DMS79 (cell line): ENCODE data around the gene MIB1.
"Not testable (repeated sequence)": the region's sequence is repeated elsewhere in the genome, so short reads cannot be mapped to it uniquely, and the experiment has no call there.

Source experiments
- DNase-seq: peaks from one replicate; lab custom pipeline; 2025; lab: John Stamatoyannopoulos, UW

The MIB1 gene

DNA sequence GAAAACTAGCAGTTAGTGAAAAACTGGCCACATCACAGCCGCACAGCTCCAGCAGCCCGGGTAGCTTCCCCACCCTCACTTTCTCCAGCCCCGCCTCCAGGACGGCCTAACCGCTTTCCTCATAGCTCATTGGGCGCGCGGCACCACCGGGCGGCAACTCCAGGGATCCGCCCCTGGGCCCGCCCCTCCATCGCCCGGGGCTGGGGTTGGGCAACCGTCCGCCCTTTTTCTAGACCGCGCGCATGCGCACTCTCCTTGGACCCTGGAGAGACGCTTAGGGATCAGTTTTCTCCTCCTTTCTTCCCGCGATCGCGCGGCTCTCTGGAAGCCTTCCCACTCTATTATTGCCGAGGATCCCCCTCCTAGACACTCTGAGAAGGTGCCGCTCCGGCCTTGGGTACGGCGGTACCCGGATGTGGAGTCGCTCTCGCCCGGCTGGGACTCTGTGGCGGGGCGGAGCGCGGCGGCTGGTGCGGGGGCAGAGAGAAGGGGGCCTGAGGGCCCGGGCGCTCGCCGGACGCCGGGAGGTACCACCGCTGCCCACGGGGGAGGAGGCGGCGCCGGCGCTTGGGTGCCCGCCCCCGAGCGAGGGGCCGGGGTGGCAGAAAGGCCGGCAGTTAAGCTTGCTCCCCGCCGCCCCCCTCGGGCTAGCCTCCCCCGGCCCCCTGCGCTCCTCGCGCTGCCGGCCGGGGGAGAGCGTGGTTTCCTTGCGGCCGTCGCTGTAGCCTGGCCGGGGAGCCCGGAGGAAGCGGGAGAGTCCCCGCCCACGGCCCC, at the start of gene MIB1:
Gene MIB1, plus strand, starts transcription at position 255 of the 774 bp plus-strand sequence. CDS start 792 bp downstream, outside the sequence.
- peak; percentile 93 for DNase-seq

- no peak for DNase-seq
Observed at GRCh38 chr18:21693322-21693721, 47.3 kb upstream of the MIB1 start.

DNA sequence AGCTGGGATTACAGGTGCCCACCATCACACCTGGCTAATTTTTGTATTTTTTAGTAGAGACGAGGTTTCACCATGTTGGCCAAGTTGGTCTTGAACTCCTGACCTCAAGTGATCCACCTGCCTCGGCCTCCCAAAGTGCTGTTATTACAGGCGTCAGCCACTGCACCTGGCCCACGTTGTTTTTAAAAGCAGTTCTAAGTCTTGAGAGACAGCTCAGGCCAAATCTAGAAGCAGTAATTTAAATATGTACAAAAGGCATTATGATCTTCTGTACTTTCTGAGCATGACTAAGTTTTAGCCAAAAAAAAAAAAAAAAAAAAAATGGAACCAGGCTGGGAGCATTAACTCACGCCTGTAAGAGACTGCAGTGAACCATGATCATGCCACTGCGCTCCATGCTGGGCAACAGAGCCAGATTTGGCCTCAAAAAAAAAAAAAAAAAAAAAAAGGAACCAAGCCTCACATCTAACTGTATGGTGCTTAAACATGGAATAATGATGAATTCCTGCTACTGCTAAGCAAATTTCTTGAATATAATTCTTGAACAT, 40.0 kb upstream of the MIB1 start:
- no peak for DNase-seq

GRCh38 chr18:21701621-21702020, 39.0 kb upstream of the MIB1 start:
- no peak for DNase-seq

GRCh38 chr18:21702602-21703001, 38.0 kb upstream of the MIB1 start:
- DNase-seq: no peak

GRCh38 chr18:21703241-21703820, 37.3 kb upstream of the MIB1 start:
- DNase-seq: peak; percentile 11

DNA sequence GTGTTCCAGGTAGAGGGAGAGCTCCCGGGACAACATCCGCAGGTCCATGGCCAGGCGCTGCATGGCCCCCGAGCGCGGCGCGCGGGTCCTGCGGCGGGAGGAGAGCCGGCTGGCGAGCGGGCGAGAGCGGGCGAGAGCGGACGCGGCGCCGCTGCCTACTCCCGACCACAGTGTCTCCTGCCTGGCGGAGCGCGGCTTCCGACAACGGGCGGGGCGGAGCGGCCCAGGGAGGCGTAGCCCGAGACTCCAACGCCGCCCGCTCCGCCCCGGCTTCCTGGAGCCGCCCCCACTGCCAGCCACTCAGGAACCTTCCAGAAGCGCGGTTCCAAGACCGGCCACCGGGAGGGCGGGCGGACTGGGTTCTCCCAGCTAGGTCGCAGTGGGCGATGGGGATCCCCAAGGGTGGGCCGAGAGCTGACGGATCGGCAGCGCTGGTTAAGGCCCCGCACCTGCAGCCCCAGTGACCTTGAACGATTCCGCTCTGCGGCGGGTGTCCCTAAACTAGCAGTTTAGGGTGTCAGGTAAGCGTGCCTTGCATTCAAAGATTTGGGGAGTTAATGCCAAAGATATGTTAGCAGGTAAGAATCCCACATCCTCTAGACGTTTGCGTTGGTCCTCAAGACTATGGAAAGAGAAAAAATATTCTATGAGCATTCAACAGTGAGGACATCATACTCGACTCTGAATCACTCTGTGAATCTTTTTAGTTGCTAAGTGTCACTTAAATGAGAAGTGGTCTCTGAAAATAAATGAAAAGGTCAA, 35.8 kb upstream of the MIB1 start, which contains the start of gene ABHD3:
Gene ABHD3, minus strand, starts transcription at position 172 of the 762 bp plus-strand sequence. Its CDS starts 109 bp downstream, at position 63.
- DNase-seq: peak; percentile 81

DNA sequence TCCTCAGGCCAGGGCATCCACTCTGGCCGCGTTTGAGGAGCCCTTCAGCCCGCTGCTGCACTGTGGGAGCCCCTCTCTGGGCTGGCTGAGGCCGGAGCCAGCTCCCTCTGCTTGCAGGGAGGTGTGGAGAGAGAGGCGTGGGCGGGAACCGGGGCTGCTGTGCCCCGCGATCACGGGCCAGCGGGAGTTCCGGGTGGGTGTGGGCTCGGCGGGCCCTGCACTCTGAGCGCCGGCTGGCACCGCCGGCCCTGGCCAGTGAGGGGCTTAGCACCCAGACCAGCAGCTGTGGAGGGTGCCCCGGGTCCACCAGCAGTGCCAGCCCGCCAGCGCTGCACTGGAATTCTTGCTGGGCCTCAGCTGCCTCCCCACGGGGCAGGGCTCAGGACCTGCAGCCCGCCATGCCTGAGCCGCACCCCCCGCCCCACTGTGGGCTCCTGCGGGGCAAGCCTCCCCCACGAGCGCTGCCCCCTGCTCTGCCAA, 34.2 kb upstream of the MIB1 start:
- no peak for DNase-seq

GRCh38 chr18:21707130-21707529, 33.5 kb upstream of the MIB1 start:
- DNase-seq: not testable (repeated sequence)

DNA sequence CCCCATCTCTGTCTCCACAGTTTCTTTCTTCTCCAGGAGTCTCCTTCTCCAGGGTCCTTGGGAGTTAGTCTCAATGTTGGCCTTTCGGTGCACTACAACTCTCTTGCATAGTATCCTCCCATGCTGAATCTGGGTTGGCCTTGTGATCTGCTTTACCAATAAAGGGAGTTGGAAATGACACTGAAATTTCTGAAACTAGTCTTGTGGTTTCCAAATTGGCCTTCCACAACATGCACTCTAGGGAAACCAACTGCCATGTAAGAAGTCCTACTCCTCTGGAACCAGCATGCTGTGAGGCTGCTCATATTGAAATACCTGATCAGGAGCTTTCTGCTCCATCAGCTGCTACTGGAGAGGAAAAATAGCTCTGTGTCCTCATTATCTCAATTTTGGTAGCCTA, 26.1 kb upstream of the MIB1 start:
- DNase-seq: no peak

DNA sequence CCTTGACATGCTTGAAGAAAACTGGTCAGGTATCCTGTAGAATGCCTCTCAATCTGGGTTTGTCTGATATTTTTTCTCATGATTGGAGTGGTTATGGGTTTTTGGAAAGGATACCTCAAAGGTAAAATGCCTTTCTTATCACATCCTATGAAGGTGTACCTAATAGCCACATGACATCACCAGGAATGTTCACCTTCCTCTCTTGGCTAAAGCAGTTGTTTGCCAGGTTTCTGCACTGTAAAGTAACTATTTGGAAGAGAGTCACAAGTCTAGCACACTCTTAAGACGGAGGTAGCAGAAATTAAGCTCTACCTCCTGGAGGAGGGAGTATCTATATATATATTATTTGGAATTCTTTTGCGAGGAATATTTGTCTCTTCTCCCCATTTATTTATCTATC, 17.9 kb upstream of the MIB1 start:
- DNase-seq: no peak

- no peak for DNase-seq
Observed at GRCh38 chr18:21725201-21725600, 15.4 kb upstream of the MIB1 start.

DNA sequence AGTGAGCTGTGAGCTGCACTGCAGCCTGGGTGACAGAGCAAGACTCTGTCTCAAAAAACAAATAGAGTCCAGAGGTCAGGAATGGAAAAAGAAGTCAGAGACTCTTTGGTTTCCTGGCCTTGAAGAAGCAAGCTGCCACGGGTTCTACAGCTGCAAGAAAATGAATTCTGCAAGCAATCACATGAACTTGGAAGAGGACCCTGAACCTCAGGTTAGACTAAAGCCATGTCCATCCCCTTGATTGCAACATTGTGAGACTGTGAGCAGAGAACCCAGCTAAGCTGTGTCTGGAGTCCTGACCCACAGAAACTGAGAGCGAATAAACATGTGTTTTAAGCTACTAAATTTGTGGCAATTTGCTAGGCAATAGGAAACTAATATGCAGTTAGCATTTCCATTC, 12.9 kb upstream of the MIB1 start:
- no peak for DNase-seq

- DNase-seq: no peak
Observed at GRCh38 chr18:21733011-21733410, 7.6 kb upstream of the MIB1 start.

- no peak for DNase-seq
Observed at GRCh38 chr18:21735452-21736015, 5.1 kb upstream of the MIB1 start.

- DNase-seq: not testable (repeated sequence)
Observed at GRCh38 chr18:21736926-21737325, 3.7 kb upstream of the MIB1 start.

GRCh38 chr18:21739604-21740537, 721 bp upstream of the MIB1 start:
- DNase-seq: no peak

GRCh38 chr18:21741312-21741561, 645 bp downstream of the MIB1 start:
- no peak for DNase-seq

DNA sequence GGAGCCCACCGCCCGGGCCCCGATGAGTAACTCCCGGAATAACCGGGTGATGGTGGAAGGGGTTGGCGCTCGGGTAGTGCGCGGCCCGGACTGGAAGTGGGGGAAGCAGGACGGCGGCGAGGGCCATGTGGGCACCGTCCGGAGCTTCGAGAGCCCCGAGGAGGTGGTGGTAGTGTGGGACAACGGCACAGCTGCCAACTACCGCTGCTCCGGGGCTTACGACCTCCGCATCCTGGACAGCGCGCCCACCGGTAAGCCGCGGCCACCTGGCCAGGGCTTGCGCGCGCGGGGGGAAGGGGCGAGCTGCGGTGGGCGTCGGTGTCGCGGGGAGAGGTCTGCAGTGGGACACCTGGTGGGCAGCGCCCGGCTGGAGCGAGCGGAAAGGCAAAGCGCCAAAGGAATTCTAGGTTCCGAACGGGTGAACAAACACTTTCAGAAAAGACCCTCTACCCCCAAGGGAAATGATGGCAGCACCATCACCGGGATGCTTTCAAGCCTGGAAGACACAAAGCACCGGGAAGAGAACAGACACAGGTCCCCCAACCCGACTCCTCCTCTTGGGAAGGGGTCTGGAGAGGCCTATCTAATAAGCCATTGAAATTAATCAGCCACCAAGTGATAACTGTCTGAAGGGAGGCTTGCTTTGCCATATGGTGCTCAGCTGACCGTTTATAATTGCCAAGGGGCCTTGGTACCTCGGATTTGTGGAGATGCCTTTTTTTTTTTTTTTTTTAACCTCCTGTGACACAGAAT, 1.1 kb downstream of the MIB1 start:
- DNase-seq: peak; percentile 23

- DNase-seq: no peak
Observed at GRCh38 chr18:21742315-21742687, 1.7 kb downstream of the MIB1 start.
